ENCODE measurements around the gene PROP1.
"Not testable (repeated sequence)": the region's sequence is repeated elsewhere in the genome, so short reads cannot be mapped to it uniquely, and the experiment has no call there.

The PROP1 gene

DNA sequence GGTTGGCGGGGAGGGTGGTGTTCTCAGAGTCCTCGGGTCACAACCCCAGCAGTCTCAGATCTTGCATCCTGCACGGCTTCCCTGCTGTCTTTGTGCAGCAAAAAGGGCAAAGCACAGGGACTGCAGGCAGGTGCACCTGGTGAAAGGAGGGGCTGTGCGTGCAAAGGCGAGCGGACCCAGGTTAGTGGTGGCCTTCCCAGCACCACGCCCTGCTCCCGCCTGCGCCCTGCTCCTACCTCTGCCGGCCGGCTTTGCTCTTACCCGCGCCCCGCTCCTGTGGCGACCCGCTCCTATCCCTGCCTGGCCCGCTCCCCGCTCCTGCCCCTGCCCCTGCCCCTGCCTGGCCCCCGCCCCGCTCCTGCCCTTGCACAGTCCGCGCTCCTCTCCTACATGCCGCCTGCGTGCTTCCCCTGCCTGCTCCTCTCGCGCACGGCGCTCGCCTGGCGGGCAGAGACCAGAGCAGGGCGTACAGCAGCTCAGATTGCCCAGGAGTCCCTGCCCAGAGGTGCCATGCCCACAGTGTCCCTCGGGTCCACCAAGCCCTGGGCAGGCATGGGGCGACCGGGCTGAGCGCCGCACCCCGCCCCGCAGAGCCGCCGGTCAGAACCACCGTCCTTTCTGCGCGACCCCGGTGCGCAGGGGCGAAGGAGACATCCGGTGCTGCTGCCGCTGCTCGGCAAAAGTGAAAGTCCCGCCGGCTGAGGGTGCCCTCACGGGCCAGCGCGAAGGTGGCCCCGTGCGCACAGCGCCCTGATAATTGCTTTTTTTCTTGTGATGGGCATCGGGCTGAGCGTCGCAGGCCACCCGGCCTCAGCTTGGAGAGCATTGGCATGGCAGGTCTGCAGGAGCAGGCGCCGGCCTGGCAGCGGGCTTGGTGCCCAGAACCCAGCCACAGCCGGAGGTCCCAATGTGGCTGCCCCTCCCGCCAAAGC lies 52.0 kb downstream of the PROP1 start:
- not testable (repeated sequence) for DNase-seq

GRCh38 chr5:177942896-177943295 lies 53.1 kb downstream of the PROP1 start:
- not testable (repeated sequence) for DNase-seq
